Measurements from ENCODE around the gene DPP3.
"Not testable (repeated sequence)": the region's sequence is repeated elsewhere in the genome, so short reads cannot be mapped to it uniquely, and the experiment has no call there.

The DPP3 gene

GRCh38 chr11:66539870-66540213 lies 59.6 kb downstream of the DPP3 start:
- Histone ChIP-seq H3K27ac (ENCODE audit: low read depth, low read length, severe bottlenecking) (no peak overlapping the region), H3K9me3 (ENCODE audit: control insufficient read depth, low read length) (no peaks in the 10 kb centered on the region), H3K36me3 (ENCODE audit: control insufficient read depth, insufficient read depth, low read length) (peaks cover 23% of the 10 kb centered on the region), H3K4me3 (ENCODE audit: extremely low read depth, insufficient read depth, low read length, poor library complexity, severe bottlenecking) (no peak overlapping the region), H3K4me1 (ENCODE audit: control insufficient read depth, insufficient read depth, low read length, poor library complexity, severe bottlenecking) (no peaks in the 10 kb centered on the region)
- 95 to 97% methylated on average over 10 of the region's 10 CpGs for WGBS, 2 experiments (ENCODE audit: insufficient coverage in 2 of 2)

GRCh38 chr11:66540598-66540997 lies 60.4 kb downstream of the DPP3 start:
- peaks cover 23% of the 10 kb centered on the region for H3K36me3 ChIP-seq (ENCODE audit: control insufficient read depth, insufficient read depth, low read length)
- not testable (repeated sequence) for H3K9me3 ChIP-seq (ENCODE audit: control insufficient read depth, low read length); H3K4me1 ChIP-seq (ENCODE audit: control insufficient read depth, insufficient read depth, low read length, poor library complexity, severe bottlenecking); H3K27ac ChIP-seq (ENCODE audit: low read depth, low read length, severe bottlenecking); H3K4me3 ChIP-seq (ENCODE audit: extremely low read depth, insufficient read depth, low read length, poor library complexity, severe bottlenecking)
- 98 to 100% methylated on average over 5 of the region's 8 CpGs for WGBS, 2 experiments (ENCODE audit: insufficient coverage in 2 of 2)

GRCh38 chr11:66541892-66542291 lies 61.7 kb downstream of the DPP3 start:
- 89 to 93% methylated on average over 4 of the region's 4 CpGs for WGBS, 2 experiments (ENCODE audit: insufficient coverage in 2 of 2)
- Histone ChIP-seq H3K4me3 (ENCODE audit: extremely low read depth, insufficient read depth, low read length, poor library complexity, severe bottlenecking) (no peak overlapping the region), H3K9me3 (ENCODE audit: control insufficient read depth, low read length) (no peaks in the 10 kb centered on the region), H3K27ac (ENCODE audit: low read depth, low read length, severe bottlenecking) (no peak overlapping the region), H3K36me3 (ENCODE audit: control insufficient read depth, insufficient read depth, low read length) (peaks cover 13% of the 10 kb centered on the region), H3K4me1 (ENCODE audit: control insufficient read depth, insufficient read depth, low read length, poor library complexity, severe bottlenecking) (peaks cover 4% of the 10 kb centered on the region)

- H3K4me3 ChIP-seq (ENCODE audit: extremely low read depth, insufficient read depth, low read length, poor library complexity, severe bottlenecking) = no peak overlapping the region
- 93 to 95% methylated on average over 10 of the region's 10 CpGs for WGBS, 2 experiments (ENCODE audit: insufficient coverage in 2 of 2)
- H3K27ac ChIP-seq (ENCODE audit: low read depth, low read length, severe bottlenecking) = no peak overlapping the region
- peaks cover 9% of the 10 kb centered on the region for H3K36me3 ChIP-seq (ENCODE audit: control insufficient read depth, insufficient read depth, low read length)
- no peaks in the 10 kb centered on the region for H3K9me3 ChIP-seq (ENCODE audit: control insufficient read depth, low read length)
- H3K4me1 ChIP-seq (ENCODE audit: control insufficient read depth, insufficient read depth, low read length, poor library complexity, severe bottlenecking) = peaks cover 4% of the 10 kb centered on the region
These were observed 62.1 kb downstream of the DPP3 start for GRCh38 chr11:66542362-66542761.

- H3K4me1 ChIP-seq (ENCODE audit: control insufficient read depth, insufficient read depth, low read length, poor library complexity, severe bottlenecking) = peaks cover 4% of the 10 kb centered on the region
- no peak overlapping the region for H3K27ac ChIP-seq (ENCODE audit: low read depth, low read length, severe bottlenecking)
- no peak overlapping the region for H3K4me3 ChIP-seq (ENCODE audit: extremely low read depth, insufficient read depth, low read length, poor library complexity, severe bottlenecking)
- WGBS, 2 experiments (ENCODE audit: insufficient coverage in 2 of 2) = 45 to 56% methylated on average over 18 to 24 of the region's 26 CpGs
- peaks cover 9% of the 10 kb centered on the region for H3K36me3 ChIP-seq (ENCODE audit: control insufficient read depth, insufficient read depth, low read length)
- H3K9me3 ChIP-seq (ENCODE audit: control insufficient read depth, low read length) = no peaks in the 10 kb centered on the region
These were observed 63.3 kb downstream of the DPP3 start for GRCh38 chr11:66543263-66544107.

- peak overlapping the region; percentile 77 for H3K4me3 ChIP-seq (ENCODE audit: extremely low read depth, insufficient read depth, low read length, poor library complexity, severe bottlenecking)
- not testable (repeated sequence) for H3K27ac ChIP-seq (ENCODE audit: low read depth, low read length, severe bottlenecking); H3K4me1 ChIP-seq (ENCODE audit: control insufficient read depth, insufficient read depth, low read length, poor library complexity, severe bottlenecking); H3K9me3 ChIP-seq (ENCODE audit: control insufficient read depth, low read length); H3K36me3 ChIP-seq (ENCODE audit: control insufficient read depth, insufficient read depth, low read length)
- 90 to 94% methylated on average over 12 to 13 of the region's 14 CpGs for WGBS, 2 experiments (ENCODE audit: insufficient coverage in 2 of 2)
These were observed 64.7 kb downstream of the DPP3 start for GRCh38 chr11:66544952-66545351.

GRCh38 chr11:66545701-66546367 lies 65.6 kb downstream of the DPP3 start, which contains the start of gene ZDHHC24:
TSS of gene ZDHHC24 (minus strand) at chr11:66546048. CDS start at chr11:66546003, 45 bp downstream.
- peak within 1 kb of the TSS; percentile 59 for H3K27ac ChIP-seq (ENCODE audit: low read depth, low read length, severe bottlenecking)
- H3K4me3 ChIP-seq (ENCODE audit: extremely low read depth, insufficient read depth, low read length, poor library complexity, severe bottlenecking) = peak within 1 kb of the TSS; percentile 77
- peaks cover 4% of the 10 kb centered on the region for H3K4me1 ChIP-seq (ENCODE audit: control insufficient read depth, insufficient read depth, low read length, poor library complexity, severe bottlenecking)
- WGBS, 2 experiments (ENCODE audit: insufficient coverage in 2 of 2) = 0 to 1% methylated on average over 54 to 67 of the region's 71 CpGs
- H3K36me3 ChIP-seq (ENCODE audit: control insufficient read depth, insufficient read depth, low read length) = peaks cover 9% of the 10 kb centered on the region
- no peaks in the 10 kb centered on the region for H3K9me3 ChIP-seq (ENCODE audit: control insufficient read depth, low read length)

GRCh38 chr11:66546368-66546965 lies 66.2 kb downstream of the DPP3 start, which contains the start of gene ACTN3:
TSS of gene ACTN3 (plus strand) at chr11:66546903. CDS start at chr11:66546938, 35 bp downstream.
- peak within 1 kb of the TSS; percentile 59 for H3K27ac ChIP-seq (ENCODE audit: low read depth, low read length, severe bottlenecking)
- H3K4me3 ChIP-seq (ENCODE audit: extremely low read depth, insufficient read depth, low read length, poor library complexity, severe bottlenecking) = peak within 1 kb of the TSS; percentile 77
- WGBS, 2 experiments (ENCODE audit: insufficient coverage in 2 of 2) = 7% methylated on average over 24 to 29 of the region's 37 CpGs
- no peaks in the 10 kb centered on the region for H3K9me3 ChIP-seq (ENCODE audit: control insufficient read depth, low read length)
- H3K36me3 ChIP-seq (ENCODE audit: control insufficient read depth, insufficient read depth, low read length) = peaks cover 9% of the 10 kb centered on the region
- peaks cover 4% of the 10 kb centered on the region for H3K4me1 ChIP-seq (ENCODE audit: control insufficient read depth, insufficient read depth, low read length, poor library complexity, severe bottlenecking)

GRCh38 chr11:66546966-66547661 lies 66.9 kb downstream of the DPP3 start:
- peaks cover 2% of the 10 kb centered on the region for H3K36me3 ChIP-seq (ENCODE audit: control insufficient read depth, insufficient read depth, low read length)
- H3K4me3 ChIP-seq (ENCODE audit: extremely low read depth, insufficient read depth, low read length, poor library complexity, severe bottlenecking) = peak overlapping the region; percentile 77
- peak overlapping the region; percentile 16 for H3K27ac ChIP-seq (ENCODE audit: low read depth, low read length, severe bottlenecking)
- no peaks in the 10 kb centered on the region for H3K9me3 ChIP-seq (ENCODE audit: control insufficient read depth, low read length)
- H3K4me1 ChIP-seq (ENCODE audit: control insufficient read depth, insufficient read depth, low read length, poor library complexity, severe bottlenecking) = peaks cover 4% of the 10 kb centered on the region
- WGBS, 2 experiments (ENCODE audit: insufficient coverage in 2 of 2) = 20 to 43% methylated on average over 15 to 17 of the region's 18 CpGs

- H3K9me3 ChIP-seq (ENCODE audit: control insufficient read depth, low read length) = no peaks in the 10 kb centered on the region
- WGBS, 2 experiments (ENCODE audit: insufficient coverage in 2 of 2) = 19 to 30% methylated on average over 3 of the region's 5 CpGs
- no peak overlapping the region for H3K27ac ChIP-seq (ENCODE audit: low read depth, low read length, severe bottlenecking)
- no peaks in the 10 kb centered on the region for H3K36me3 ChIP-seq (ENCODE audit: control insufficient read depth, insufficient read depth, low read length)
- H3K4me1 ChIP-seq (ENCODE audit: control insufficient read depth, insufficient read depth, low read length, poor library complexity, severe bottlenecking) = peaks cover 4% of the 10 kb centered on the region
- no peak overlapping the region for H3K4me3 ChIP-seq (ENCODE audit: extremely low read depth, insufficient read depth, low read length, poor library complexity, severe bottlenecking)
These were observed 67.4 kb downstream of the DPP3 start for GRCh38 chr11:66547662-66548009.

Measured in mesodermal cell (in vitro differentiated cells).